Transverse colon (tissue), 4 donors: ENCODE results near the gene SPDYE3.
"Not testable (repeated sequence)": the region's sequence is repeated elsewhere in the genome, so short reads cannot be mapped to it uniquely, and the experiment has no call there.

Experiments
- EP300 ChIP-seq: sonication (generic); formaldehyde crosslinking; IDR thresholded peaks from one replicate; pipeline ENCODE4 v1.6.1; 2017; ENCODE audit warnings: antibody characterized with exemption, low read depth
- POLR2A ChIP-seq: fragments of 450-650 bp; IDR thresholded peaks from one replicate; pipeline ENCODE4 v1.6.1; 2016; ENCODE audit warnings: antibody characterized with exemption, mild to moderate bottlenecking, moderate library complexity
- POLR2AphosphoS5 ChIP-seq, 3 donors: sonication (generic); formaldehyde crosslinking; IDR thresholded peaks; one replicate each; pipeline ENCODE4 v1.6.1; 2016; ENCODE audit warnings: antibody characterized with exemption in 3 of 3
- TF ChIP-seq, protein P1 (sequence below), 5 experiments: fragments of 200-600 bp in 3 of 5; fragments of 450-650 bp in 2 of 5; sonication (generic) in 3 of 5; IDR thresholded peaks; 1 replicate in 2 of 5; 2 replicates in 3 of 5; pipeline ENCODE4 v1.5.1; 2016 to 2017; ENCODE audit warnings: antibody characterized with exemption in 5 of 5, inconsistent platforms in 3 of 5, mild to moderate bottlenecking in 2 of 5, moderate library complexity in 1 of 5

DNA sequence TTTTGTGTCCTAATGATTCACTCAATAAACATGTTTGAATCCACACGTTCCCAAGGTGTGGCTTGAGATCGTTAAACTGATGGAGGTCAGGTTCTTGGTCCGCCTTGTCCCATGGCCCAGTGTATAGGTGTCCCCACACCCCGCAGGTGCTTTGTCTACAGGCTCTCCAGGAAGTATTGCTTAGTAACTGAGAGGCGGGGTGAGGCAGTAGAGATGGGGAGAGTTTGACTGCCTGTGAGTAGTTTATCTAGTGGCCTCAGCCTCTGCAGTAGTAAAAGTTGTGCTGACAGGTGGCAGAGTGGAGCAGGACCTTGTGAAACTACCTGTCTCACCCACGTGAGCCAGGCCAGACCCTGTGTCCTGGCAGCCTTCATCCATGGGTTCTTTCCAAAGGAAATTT lies 33.8 kb downstream of the SPDYE3 start:
- TF ChIP-seq, protein P1, sequence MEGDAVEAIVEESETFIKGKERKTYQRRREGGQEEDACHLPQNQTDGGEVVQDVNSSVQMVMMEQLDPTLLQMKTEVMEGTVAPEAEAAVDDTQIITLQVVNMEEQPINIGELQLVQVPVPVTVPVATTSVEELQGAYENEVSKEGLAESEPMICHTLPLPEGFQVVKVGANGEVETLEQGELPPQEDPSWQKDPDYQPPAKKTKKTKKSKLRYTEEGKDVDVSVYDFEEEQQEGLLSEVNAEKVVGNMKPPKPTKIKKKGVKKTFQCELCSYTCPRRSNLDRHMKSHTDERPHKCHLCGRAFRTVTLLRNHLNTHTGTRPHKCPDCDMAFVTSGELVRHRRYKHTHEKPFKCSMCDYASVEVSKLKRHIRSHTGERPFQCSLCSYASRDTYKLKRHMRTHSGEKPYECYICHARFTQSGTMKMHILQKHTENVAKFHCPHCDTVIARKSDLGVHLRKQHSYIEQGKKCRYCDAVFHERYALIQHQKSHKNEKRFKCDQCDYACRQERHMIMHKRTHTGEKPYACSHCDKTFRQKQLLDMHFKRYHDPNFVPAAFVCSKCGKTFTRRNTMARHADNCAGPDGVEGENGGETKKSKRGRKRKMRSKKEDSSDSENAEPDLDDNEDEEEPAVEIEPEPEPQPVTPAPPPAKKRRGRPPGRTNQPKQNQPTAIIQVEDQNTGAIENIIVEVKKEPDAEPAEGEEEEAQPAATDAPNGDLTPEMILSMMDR (IDR thresholded peaks at IDR 0.05), result not testable (repeated sequence)
- TF ChIP-seq POLR2A; POLR2AphosphoS5 (IDR thresholded peaks at IDR 0.05); EP300: not testable (repeated sequence)
